ENCODE measurements around the gene EVC.

The EVC gene

GRCh38 chr4:5780831-5781480 lies 70.0 kb downstream of the EVC start:
- Histone ChIP-seq H3K4me3 (ENCODE audit: insufficient read length, low read depth) (no peak overlapping the region), H3K36me3 (ENCODE audit: insufficient read depth, insufficient read length, low read length) (peaks cover 18% of the 10 kb centered on the region), H3K9ac (ENCODE audit: insufficient read length, low read depth) (no peak overlapping the region), H3K27me3 (ENCODE audit: insufficient read depth, insufficient read length) (no peaks in the 10 kb centered on the region), H3K4me1 (ENCODE audit: insufficient read depth, insufficient read length) (peaks cover 3% of the 10 kb centered on the region), H3K9me3 (ENCODE audit: insufficient read depth, low read length) (peaks cover 15% of the 10 kb centered on the region)
- DNase-seq (ENCODE audit: low read depth, low spot score) = no peak
- TF ChIP-seq YY1 (IDR thresholded peaks at IDR 0.05; ENCODE audit: insufficient read depth, insufficient read length) = no peak
- no peak for TF ChIP-seq SUZ12 (IDR thresholded peaks at IDR 0.05; ENCODE audit: extremely low read depth, insufficient read depth, insufficient read length)
- no peak for TF ChIP-seq ZNF274 (IDR thresholded peaks at IDR 0.05; ENCODE audit: low read depth, low read length)

- Histone ChIP-seq H3K4me3 (ENCODE audit: insufficient read length, low read depth) (no peak overlapping the region), H3K27me3 (ENCODE audit: insufficient read depth, insufficient read length) (no peaks in the 10 kb centered on the region)
- no peak for DNase-seq (ENCODE audit: low read depth, low spot score)
Observed at GRCh38 chr4:5781691-5782090, 70.7 kb downstream of the EVC start.

GRCh38 chr4:5782829-5783476 lies 72.0 kb downstream of the EVC start:
- Histone ChIP-seq H3K27me3 (ENCODE audit: insufficient read depth, insufficient read length) (no peaks in the 10 kb centered on the region), H3K4me3 (ENCODE audit: insufficient read length, low read depth) (no peak overlapping the region), H3K36me3 (ENCODE audit: insufficient read depth, insufficient read length, low read length) (peaks cover 22% of the 10 kb centered on the region), H3K9me3 (ENCODE audit: insufficient read depth, low read length) (no peaks in the 10 kb centered on the region), H3K4me1 (ENCODE audit: insufficient read depth, insufficient read length) (peaks cover 3% of the 10 kb centered on the region), H3K9ac (ENCODE audit: insufficient read length, low read depth) (no peak overlapping the region)
- TF ChIP-seq ZNF274 (IDR thresholded peaks at IDR 0.05; ENCODE audit: low read depth, low read length) (no peak), SUZ12 (IDR thresholded peaks at IDR 0.05; ENCODE audit: extremely low read depth, insufficient read depth, insufficient read length) (no peak), YY1 (IDR thresholded peaks at IDR 0.05; ENCODE audit: insufficient read depth, insufficient read length) (no peak)
- no peak for DNase-seq (ENCODE audit: low read depth, low spot score)

More at GRCh38 chr4:5781691-5782090, 70.7 kb downstream of the EVC start:
- peaks cover 18% of the 10 kb centered on the region for H3K36me3 ChIP-seq (ENCODE audit: insufficient read depth, insufficient read length, low read length)
- peaks cover 3% of the 10 kb centered on the region for H3K4me1 ChIP-seq (ENCODE audit: insufficient read depth, insufficient read length)
- peaks cover 8% of the 10 kb centered on the region for H3K9me3 ChIP-seq (ENCODE audit: insufficient read depth, low read length)
- no peak overlapping the region for H3K9ac ChIP-seq (ENCODE audit: insufficient read length, low read depth)
- no peak for TF ChIP-seq ZNF274 (IDR thresholded peaks at IDR 0.05; ENCODE audit: low read depth, low read length)
- TF ChIP-seq YY1 (IDR thresholded peaks at IDR 0.05; ENCODE audit: insufficient read depth, insufficient read length) = no peak
- TF ChIP-seq SUZ12 (IDR thresholded peaks at IDR 0.05; ENCODE audit: extremely low read depth, insufficient read depth, insufficient read length) = no peak

- Histone ChIP-seq H3K36me3 (ENCODE audit: insufficient read depth, insufficient read length, low read length) (peaks cover 28% of the 10 kb centered on the region), H3K4me3 (ENCODE audit: insufficient read length, low read depth) (no peak overlapping the region), H3K4me1 (ENCODE audit: insufficient read depth, insufficient read length) (peaks cover 3% of the 10 kb centered on the region), H3K9ac (ENCODE audit: insufficient read length, low read depth) (no peak overlapping the region), H3K27me3 (ENCODE audit: insufficient read depth, insufficient read length) (no peaks in the 10 kb centered on the region), H3K9me3 (ENCODE audit: insufficient read depth, low read length) (no peaks in the 10 kb centered on the region; the same call in 1 of the 2 replicates)
- no peak for DNase-seq (ENCODE audit: low read depth, low spot score)
- TF ChIP-seq YY1 (IDR thresholded peaks at IDR 0.05; ENCODE audit: insufficient read depth, insufficient read length) (no peak), SUZ12 (IDR thresholded peaks at IDR 0.05; ENCODE audit: extremely low read depth, insufficient read depth, insufficient read length) (no peak), ZNF274 (IDR thresholded peaks at IDR 0.05; ENCODE audit: low read depth, low read length) (no peak)
Observed at GRCh38 chr4:5783486-5783885, 72.5 kb downstream of the EVC start.

- H3K4me1 ChIP-seq (ENCODE audit: insufficient read depth, insufficient read length) = peaks cover 3% of the 10 kb centered on the region
- H3K9ac ChIP-seq (ENCODE audit: insufficient read length, low read depth) = no peak overlapping the region
- TF ChIP-seq ZNF274 (IDR thresholded peaks at IDR 0.05; ENCODE audit: low read depth, low read length) (no peak), YY1 (IDR thresholded peaks at IDR 0.05; ENCODE audit: insufficient read depth, insufficient read length) (no peak), SUZ12 (IDR thresholded peaks at IDR 0.05; ENCODE audit: extremely low read depth, insufficient read depth, insufficient read length) (no peak)
- H3K27me3 ChIP-seq (ENCODE audit: insufficient read depth, insufficient read length) = no peaks in the 10 kb centered on the region
- DNase-seq (ENCODE audit: low read depth, low spot score) = no peak
- peaks cover 32% of the 10 kb centered on the region for H3K36me3 ChIP-seq (ENCODE audit: insufficient read depth, insufficient read length, low read length)
- H3K4me3 ChIP-seq (ENCODE audit: insufficient read length, low read depth) = no peak overlapping the region
- no peaks in the 10 kb centered on the region; the same call in 1 of the 2 replicates for H3K9me3 ChIP-seq (ENCODE audit: insufficient read depth, low read length)
Observed at GRCh38 chr4:5784021-5784420, 73.0 kb downstream of the EVC start.

GRCh38 chr4:5784960-5785611 lies 74.1 kb downstream of the EVC start:
- Histone ChIP-seq H3K9ac (ENCODE audit: insufficient read length, low read depth) (no peak overlapping the region), H3K36me3 (ENCODE audit: insufficient read depth, insufficient read length, low read length) (peaks cover 36% of the 10 kb centered on the region), H3K4me1 (ENCODE audit: insufficient read depth, insufficient read length) (peaks cover 3% of the 10 kb centered on the region), H3K27me3 (ENCODE audit: insufficient read depth, insufficient read length) (no peaks in the 10 kb centered on the region), H3K4me3 (ENCODE audit: insufficient read length, low read depth) (no peak overlapping the region), H3K9me3 (ENCODE audit: insufficient read depth, low read length) (no peaks in the 10 kb centered on the region; the same call in 1 of the 2 replicates)
- DNase-seq (ENCODE audit: low read depth, low spot score) = no peak
- no peak for TF ChIP-seq YY1 (IDR thresholded peaks at IDR 0.05; ENCODE audit: insufficient read depth, insufficient read length)
- TF ChIP-seq SUZ12 (IDR thresholded peaks at IDR 0.05; ENCODE audit: extremely low read depth, insufficient read depth, insufficient read length) = no peak
- TF ChIP-seq ZNF274 (IDR thresholded peaks at IDR 0.05; ENCODE audit: low read depth, low read length) = no peak

All from NT2/D1 (cell line).